Eye (tissue), 1 donor: ENCODE results near the gene MAK.
A peak's percentile ranks its signal among the peaks of the same experiment; 100 is the strongest.
"Not testable (repeated sequence)": the region's sequence is repeated elsewhere in the genome, so short reads cannot be mapped to it uniquely, and the experiment has no call there.

Experiments
- DNase-seq: peaks from one replicate; pipeline ENCODE4 v3.0.0-alpha.2; 2015

The MAK gene, protein sequence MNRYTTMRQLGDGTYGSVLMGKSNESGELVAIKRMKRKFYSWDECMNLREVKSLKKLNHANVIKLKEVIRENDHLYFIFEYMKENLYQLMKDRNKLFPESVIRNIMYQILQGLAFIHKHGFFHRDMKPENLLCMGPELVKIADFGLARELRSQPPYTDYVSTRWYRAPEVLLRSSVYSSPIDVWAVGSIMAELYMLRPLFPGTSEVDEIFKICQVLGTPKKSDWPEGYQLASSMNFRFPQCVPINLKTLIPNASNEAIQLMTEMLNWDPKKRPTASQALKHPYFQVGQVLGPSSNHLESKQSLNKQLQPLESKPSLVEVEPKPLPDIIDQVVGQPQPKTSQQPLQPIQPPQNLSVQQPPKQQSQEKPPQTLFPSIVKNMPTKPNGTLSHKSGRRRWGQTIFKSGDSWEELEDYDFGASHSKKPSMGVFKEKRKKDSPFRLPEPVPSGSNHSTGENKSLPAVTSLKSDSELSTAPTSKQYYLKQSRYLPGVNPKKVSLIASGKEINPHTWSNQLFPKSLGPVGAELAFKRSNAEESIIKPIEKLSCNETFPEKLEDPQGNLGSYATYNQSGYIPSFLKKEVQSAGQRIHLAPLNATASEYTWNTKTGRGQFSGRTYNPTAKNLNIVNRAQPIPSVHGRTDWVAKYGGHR

DNA sequence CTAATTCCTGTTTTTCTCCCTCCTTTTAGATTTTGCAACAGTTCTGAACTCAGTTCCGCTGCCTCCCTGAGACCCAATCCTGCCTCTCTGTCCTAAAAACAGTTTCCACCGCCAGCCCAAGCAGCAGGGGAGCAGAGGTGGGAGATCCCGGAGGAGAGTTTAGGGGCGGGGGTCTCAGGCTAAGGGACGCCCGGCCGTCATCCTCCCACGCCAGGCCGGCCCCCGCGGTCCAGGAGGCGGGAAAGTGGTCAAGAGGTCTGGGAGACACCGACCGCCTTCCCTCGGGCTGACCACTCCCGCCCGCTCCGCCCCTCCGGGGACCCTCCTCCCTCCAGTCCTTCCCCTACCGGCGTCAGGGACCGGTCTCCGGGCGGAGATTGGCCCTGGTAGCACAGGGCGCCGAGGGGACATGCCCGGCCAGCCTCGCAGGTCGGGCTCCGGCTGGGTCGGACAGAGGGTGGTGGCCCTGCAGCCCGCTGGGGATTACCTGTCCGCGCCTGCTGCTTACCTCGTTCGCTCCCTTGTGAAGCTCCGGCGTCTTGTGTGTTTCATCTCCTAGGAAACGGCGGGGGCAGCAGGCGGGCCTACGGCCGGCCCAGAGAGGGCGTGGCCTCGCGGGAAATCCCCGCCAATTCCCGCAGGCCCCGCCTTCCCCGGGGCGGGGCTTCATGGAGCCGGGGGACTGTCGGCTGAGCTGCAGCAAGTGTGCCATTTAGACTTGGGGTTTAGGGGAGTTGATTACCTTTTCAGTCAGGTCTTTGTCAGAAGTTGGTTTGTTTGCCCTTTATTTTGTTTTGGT is at the start of gene MAK:
Gene MAK (minus strand): TSS at position 545 of the 799 bp plus-strand sequence. CDS start 7,891 bp downstream, outside the sequence.
- DNase-seq, result peak; percentile 96

DNA sequence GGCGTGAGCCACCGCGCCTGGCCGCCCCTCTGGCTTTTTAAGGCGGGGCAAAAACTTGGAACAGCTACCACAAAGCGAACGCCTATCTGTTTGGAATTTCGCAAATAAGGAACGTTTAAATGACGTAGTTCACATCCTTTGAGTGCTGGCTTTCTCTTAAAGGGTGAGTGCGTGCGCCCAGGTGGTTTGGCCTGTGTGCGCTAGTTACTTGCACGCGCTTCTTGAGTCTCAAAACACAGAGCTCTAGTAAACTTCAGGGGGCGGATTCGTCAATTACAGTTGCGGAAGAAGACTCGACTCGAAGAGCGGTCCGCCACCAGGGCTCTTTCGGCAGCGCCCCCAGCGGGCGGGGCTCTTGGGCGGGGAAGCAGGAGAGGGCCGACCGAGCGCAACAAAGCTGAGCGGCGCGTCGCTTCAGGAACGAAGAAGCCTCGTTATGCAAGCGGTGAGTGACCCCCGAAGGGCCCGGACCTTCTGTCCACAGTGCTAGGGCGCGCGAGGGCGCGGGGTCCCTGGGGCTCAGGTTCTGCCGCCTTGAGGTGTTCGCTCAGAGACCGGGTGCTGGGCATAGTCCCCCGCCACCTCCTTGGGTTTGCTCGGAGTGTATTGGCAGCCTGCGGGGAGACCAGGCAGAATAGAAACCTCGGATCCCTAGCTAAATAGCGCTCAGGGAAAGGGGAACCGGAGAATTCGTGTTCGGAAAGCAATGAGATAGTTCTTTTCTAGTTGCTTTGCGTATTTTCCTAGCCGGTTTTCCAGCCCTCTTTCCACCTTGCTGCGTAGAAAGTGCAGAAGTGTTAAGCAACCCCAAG is 48.6 kb upstream of the MAK start, which contains the start of gene SYCP2L:
Gene SYCP2L (plus strand): TSS at position 362 of the 812 bp plus-strand sequence. CDS start 75 bp downstream, at position 437.
- peak; percentile 87 for DNase-seq

DNA sequence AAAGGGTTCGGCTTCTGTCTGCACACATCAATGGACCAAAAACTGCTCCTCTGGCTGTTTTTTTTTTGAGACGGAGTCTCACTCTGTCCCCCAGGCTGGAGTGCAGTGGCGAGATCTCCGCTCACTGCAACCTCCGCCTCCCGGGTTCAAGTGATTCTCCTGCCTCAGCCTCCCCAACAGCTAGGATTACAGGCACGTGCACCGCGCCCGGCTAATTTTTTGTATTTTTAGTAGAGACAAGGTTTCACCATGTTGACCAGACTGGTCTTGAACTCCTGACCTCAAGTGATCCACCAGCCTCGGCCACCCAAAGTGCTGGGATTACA is 48.0 kb upstream of the MAK start:
- not testable (repeated sequence) for DNase-seq

DNA sequence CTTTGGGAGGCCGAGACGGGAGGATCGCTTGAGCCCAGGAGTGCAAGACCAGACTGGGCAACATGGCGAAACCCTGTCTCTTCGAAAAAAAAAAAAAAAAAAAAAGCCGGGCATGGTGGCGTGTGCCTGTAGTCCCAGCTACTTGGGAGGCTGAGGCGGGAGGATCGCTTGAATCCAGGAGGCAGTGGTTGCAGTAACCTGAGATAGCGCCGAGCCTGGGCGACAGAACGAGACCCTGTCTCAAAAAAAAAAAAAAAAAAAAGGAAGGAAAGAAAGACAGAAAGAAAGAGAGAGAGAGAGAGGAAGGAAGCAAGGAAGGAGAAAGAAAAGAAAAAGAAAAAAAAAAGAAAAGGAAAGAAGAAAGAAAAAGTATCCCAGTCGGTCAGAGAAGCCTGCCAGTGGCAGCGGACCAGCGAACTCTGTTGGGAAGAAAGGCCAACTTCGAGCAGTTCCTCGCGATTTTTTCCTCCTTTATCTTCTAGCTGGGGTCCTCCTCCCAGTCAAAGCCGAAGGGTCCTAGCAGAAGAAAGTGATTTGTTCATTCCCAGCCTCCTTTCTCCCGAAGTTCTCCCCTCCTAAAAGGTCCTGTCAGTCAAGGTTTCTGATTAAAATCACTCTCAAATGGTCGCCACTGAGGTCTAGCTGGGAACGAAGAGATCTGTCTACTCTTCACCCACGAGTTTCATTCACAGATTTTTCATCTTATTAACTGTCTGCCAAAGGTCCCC is 46.1 kb upstream of the MAK start:
- DNase-seq, result peak; percentile 56

DNA sequence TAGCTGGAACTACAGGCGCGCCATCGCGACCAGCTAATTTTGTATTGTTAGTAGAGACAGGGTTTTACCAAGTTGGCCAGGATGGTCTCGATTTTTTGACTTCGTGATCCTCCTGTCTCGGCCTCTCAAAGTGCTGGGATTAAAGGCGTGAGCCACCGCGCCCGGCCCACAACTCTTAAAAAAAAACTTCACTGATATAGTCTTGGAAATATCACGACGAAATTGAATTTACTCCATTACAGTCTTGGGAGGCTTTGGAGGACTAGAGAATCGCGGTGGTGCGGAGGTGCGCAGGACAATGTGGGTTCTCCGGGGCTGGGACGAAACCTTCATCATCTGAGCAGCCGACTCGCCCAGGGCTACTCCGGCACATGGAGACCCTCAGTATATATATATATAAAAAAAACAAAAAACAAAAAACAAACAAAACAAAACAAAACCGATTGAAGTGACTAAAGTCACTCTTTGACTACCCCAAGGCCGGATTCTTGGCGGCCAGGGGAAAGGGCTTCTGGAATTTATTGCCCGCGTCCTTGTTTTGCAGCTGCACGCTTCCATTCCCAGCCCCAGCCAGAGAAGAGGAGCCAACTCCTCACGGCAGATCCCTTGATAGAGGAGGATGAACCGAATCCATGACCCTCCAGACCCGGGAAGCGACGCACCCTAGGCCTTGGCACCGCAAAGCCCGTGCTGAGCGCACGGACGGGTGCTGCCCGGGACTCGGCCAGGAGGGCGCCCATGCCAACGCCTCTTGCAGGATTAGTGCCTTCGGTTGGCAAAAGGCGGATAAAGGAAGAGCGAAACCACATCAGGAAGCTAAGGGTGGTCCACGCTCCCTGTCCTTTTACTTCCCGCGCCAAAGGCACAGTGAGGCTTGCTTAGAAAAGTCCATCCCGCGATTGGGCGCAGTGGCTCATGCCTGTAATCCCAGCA is 45.2 kb upstream of the MAK start:
- peak; percentile 52 for DNase-seq

DNA sequence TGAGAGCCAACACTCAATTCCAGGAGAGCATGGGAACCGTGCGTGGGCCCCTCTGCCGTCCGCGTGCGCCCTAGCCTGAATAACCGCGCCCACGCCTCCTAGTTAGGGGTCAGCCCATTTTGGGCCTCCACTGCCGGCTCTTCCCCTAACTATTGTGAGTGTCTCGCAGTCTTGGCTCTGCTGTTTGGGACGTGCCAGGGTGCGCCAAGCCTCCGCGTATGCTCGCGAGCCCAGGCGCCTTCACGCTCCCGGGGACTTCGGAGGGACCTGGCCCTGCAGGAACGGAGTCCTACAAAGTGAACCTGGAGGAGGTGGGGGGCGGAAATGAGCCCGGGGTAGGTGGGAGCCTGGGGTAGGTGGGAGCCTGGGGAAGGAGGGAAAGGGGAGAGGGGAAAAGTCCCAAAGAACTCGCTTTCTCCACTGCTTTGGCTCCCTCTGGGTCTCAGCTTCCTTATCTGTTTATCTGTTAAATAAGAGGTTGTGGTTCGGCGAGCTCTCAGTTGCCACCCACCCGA is 44.4 kb upstream of the MAK start:
- peak; percentile 59 for DNase-seq

DNA sequence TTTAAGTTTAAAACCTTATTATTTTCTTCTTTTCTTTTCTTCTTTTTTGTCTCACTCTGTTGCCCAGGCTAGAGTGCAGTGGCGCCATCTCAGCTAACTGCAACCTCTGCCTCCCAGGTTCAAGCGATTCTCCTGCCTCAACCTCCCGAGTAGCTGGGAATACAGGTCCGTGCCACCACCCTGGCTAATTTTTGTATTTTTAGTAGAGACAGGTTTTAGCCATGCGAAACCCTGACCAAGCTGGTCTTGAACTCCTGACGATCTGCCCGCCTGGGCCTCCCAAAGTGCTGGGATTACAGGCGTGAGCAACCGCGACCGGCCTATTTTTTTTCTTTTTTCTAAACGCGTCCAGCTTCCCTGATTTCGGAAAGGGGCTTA is 43.9 kb upstream of the MAK start:
- not testable (repeated sequence) for DNase-seq

DNA sequence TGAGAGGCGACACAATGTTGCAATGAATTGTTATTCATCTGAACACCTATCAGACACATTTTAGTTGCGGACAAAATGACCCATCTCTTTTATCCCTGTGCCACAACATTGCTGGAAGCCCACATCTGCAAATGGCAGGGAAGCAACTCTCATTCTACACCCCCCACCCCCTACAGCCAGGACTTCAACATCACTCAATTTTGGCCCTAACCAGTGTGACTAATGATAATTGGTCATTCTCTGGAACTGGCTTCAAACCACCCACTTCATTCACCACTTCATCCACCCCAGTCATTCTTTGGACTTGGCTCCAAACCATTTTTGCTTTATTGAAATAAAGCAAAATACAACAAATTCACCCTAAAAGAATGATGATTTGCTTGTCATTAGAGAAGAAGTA is 42.0 kb upstream of the MAK start:
- no peak for DNase-seq

DNA sequence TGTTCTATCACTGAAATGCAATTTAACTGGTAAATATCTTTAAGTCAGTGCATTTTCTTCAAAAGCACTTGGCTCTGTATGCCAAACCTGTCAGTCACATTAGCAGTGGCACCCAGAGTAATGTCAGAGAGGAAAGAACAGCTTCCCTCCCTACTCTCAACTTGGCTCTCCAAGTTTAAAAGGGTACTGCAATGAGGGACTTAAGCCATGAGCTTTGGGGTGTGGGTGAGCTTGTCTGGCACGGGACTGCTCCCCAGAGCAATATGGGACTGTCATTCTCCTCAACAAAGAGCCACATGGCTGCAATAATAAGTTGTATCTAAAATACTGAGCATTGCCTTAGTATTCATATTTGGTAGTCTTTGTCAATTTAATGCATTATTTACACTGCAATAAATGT is 39.5 kb upstream of the MAK start:
- DNase-seq, result no peak

DNA sequence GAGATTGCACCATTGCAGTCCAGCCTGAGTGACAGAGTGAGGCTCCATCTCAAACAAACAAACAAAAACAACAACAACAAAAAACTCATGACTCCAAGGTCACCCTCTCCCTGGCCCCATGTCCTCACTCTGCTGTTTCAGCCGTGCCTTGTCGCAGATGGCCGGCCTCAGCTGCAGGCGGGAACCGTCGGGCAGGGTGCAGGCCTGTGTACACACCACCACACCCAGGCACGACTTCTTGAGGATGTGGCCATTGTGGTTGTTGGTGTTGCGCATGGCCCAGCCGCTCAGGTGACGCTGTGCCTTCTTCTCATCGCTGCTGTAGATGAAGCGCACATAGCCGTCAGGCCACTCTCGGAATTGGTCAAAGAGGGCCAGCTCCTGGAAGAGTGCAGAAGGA is 38.7 kb upstream of the MAK start:
- DNase-seq, result no peak

DNA sequence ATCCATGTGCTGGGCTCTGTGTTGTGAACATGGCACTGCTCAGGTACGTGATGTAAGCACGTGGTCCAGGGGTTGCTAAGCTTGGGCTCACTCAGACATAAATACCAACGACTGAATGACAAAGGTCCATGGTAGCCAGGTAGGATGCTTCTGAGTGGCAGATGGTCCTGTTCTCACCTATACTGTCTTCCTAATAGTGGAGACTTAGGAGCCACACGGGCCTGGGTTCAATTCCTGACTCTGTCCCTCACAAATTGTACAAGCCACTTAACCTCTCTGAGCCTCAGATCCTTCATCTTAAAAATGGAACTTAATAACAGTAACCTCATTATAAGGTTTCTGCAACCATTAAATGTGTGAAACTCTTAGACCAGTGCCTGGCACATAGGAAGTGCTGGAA is 36.7 kb upstream of the MAK start:
- DNase-seq, result no peak

DNA sequence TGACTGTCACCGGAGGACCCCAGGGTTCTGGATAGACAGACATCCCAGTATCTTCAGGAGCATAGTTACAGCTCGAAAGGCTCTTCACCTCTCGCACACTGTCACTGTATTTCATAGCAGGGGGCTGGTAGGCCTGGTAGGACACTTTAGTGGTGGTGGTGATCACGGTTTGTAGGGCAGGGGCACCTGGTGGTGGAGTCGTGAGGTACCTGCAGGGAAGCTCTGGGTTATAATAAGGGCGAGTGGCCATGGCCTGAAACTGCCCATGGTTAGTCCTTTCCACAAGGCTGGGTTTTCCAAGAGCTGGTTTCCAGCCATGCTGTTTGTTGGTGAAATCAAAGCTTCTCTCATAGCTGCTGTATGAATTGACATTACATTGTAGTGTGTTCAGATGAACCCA is 35.9 kb upstream of the MAK start:
- no peak for DNase-seq

DNA sequence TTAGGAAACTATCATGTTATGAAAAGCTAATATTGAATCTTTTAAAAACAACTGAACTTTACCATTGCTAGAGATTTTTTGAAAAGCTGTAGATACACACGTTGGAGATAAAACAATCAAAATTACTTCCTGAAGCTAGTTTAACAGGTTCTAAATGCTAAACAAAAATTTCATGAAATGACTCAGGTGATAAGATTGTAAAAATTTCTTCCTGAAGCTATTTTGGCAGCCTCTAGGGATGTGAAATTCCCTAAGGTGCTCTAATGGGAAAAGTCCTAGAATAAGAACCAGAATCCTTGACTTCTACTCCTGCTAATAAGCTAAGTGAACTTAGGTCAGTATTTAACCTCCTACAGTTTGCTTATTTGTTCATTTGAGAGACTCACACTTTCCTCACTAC is 35.0 kb upstream of the MAK start:
- no peak for DNase-seq

DNA sequence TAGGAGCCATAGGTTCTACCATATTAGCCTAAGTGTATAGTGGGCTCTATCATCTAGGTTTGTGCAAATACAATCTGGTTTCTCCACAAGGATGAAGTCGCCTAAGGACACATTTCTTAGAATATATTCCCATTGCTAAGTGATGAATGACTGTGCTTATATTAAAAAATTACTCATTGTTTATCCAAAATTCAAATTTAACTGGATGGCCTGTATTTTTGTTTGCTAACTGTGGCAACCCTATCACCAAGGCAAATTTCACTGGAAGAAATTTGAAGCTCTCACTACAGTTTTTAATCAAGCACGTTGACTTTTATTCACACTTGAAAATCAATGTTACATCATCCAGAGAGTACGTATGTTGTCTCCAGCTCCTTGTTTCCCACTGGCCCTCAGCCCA is 29.6 kb upstream of the MAK start:
- no peak for DNase-seq

DNA sequence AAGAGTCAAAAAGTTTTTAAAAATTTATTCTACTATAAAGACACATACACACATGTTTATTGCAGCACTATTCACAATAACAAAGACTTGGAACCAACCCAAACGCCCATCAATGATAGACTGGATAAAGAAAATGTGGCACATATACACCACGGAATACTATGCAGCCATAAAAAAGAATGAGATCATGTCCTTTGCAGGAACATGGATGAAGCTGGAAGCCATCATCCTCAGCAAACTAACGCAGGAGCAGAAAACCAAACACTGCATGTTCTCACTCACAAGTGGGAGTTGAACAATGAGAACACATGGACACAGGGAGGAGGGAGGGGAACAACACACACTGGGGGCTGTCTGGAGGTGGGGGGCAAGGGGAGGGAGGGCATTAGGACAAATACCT is 28.4 kb upstream of the MAK start:
- not testable (repeated sequence) for DNase-seq

DNA sequence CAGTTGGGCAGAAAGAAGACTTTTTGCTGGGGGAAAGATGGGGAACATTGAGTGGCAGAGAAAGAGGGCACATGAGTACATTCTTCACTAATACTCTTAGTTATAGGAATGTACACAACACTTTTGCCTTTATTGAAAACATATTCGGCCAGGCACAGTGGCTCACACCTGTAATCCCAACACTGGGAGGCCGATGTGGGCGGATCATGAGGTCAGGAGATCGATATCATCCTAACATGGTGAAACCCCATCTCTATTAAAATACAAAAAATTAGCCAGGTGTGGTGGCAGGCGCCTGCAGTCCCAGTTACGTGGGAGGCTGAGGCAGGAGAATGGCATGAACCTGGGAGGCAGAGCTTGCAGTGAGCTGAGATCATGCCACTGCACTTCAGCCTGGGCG is 24.7 kb upstream of the MAK start:
- DNase-seq, result not testable (repeated sequence)

DNA sequence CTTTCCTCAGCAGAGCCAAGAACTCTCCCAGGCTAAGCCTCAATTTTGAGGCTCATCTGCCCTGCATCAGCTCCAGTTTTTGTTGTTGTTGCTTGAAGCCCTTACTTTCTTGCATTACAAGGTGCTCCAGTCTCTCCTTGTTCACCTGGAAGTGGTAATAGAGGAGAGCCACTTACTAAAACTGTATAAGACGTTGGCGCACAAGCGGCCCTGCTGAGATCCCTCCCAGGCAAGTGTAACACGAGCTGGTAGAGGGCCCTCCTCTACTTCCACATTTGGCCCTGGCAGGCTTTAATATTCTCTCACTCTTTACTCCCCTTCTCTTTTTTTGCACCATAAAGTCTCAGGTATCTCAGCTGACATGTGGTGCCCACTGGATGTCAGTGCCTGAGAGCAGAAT is 24.0 kb upstream of the MAK start:
- DNase-seq, result no peak

DNA sequence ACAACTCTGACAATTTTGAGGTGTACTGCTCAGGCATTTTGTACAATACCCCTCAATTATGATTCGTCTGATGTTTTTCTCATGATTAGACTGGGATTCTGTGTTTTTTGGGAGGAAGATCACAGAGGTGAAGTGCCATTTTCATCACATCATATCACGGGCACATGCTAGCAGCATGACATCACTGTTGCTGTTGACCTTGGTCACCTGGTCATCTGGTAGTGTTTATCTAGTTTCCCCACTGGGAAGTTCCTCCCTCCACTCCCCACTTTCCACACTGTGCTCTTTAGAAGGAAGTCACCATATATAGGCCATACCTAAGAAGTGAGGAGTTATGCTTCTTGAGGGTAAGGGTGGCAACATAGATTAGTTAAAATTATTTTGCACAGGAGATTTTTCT is 22.7 kb upstream of the MAK start:
- no peak for DNase-seq

DNA sequence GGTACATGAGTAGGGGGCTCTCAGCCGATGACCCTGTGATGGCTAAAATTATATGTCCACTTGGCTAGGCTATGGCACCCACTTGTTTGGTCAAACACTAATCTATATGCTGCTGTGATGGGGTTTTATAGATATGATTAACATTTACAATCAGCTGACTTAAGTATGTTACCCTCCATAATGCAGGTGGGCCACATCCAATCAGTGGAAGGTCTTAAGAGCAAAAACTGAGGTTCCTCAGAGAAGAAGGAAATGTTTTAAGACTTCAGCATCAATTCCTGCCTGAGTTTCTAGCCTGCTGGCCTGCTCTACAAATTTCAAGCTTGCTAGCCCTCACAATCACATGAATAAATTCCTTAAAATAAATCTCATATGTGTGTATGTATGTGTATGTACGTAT is 18.9 kb upstream of the MAK start:
- no peak for DNase-seq

DNA sequence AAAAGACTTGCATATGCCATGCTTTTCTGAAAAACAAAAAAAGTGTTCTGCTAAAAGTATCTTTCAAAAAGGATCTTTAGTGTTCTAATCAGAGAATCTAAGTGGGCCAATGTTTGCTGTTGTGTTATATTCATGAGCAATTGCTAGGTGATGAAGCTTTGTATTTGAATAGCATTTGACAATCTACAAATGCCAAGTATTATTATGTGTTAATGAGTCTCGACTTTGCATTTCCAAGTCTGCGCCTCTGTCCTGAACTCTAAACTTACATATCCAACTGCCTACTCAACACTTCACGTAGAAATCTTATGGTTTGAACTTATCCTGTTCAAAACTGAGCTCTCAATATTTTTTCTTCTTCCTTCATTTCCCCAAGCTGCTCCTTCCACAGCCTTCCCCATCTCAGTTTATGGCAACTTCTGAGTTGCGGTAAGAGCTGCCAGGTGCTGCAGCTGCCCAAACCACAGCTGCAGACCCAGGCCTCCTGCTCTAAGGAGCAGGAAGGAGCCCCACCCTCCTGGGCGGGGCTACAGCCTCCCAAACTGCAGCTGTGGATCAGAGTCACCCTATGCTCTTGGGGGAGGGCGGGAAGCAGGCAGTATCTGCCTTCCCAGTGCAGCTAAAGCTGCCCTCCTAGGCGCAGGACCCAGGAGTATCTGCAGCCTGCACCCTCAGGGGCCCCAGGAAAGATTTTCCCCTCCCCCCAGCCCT is 16.7 kb upstream of the MAK start:
- no peak for DNase-seq
